ENCODE measurements around the gene FGF10. TPM values are rescaled to one million over a fixed set of nuclear protein-coding genes. Genes with fewer than 3 reads are reported as not detected.

FGF10 gene
- total RNA-seq, 2 donors from 2014 or later = not detected

DNA sequence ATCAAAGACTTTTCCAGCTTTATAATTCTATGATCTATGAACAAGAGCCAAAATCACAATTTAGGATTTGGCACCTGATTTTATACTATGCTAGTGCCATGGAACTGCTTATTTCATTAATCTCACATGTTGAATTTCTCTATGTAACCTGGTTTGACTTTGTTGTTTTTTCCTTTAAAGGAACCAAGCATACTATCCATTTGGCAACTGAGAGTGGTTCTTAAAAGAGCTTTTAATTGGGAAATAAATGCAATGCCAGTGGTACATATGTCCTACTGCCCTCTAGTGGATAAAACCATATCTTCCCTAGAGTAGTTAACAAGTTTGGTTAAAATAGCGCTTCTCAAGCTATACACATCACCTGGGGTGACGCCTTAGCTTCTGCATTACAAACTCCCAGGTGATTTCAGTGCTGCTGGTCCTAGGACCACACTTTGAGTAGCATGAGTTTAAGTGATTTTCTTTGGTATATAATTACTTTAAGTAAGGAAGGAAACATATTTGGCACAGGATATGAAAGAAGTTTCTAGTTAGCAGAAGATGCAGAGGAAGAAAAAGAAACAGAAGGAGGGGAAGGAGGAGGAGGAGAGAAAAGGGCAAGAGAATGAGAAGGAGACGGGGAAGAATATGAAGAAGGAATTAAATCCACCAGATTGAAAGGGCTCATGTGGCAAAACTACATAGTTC lies 56.8 kb downstream of the FGF10 start:
- H3K27ac Mint-ChIP-seq = no peak overlapping the region
- peaks cover 0 to 2% of the 10 kb centered on the region in 2 donors for H3K9me3 Mint-ChIP-seq
- no peak for DNase-seq
- H3K27me3 Mint-ChIP-seq (ENCODE audit: low read depth) = no peaks in the 10 kb centered on the region
- H3K36me3 Mint-ChIP-seq (ENCODE audit: insufficient read depth in 2 of 2) = no peaks in the 10 kb centered on the region
- no peak overlapping the region for H3K4me3 Mint-ChIP-seq
- no peak for ATAC-seq (replicated peaks in 1 of 2)
- H3K4me1 Mint-ChIP-seq (ENCODE audit: low read depth) = no peaks in the 10 kb centered on the region

DNA sequence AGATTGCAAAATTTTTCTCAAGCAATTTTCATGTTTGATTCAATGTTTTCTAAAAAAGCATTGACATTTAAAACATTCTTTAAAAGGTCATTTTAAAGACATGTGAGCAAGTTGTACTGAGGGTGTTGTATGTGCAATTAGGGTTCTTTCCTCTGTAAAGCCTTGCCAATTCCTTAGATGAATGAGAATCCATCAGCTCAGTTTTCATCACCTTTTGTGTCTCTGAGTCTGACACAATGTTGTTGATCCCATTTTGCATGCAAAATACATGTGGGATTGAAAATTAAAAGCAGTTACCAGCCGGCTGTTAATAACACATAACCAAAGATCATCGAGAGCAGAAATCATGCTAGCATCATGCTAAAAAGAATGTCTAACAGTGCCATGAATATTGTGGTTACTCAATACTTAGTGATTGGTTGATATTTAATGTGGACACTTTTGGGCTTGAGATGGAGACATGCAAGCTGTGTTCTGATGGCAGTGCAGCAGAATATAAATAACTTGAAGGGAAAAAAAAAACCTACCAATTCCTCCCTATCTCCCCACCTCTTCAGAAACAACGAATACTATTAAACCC lies 57.7 kb downstream of the FGF10 start:
- H3K9me3 Mint-ChIP-seq = peaks cover under 1 to 2% of the 10 kb centered on the region in 2 donors
- no peaks in the 10 kb centered on the region for H3K36me3 Mint-ChIP-seq (ENCODE audit: insufficient read depth in 2 of 2)
- DNase-seq (no peak), ATAC-seq (replicated peaks in 1 of 2) (no peak)
- H3K4me3 Mint-ChIP-seq = no peak overlapping the region
- H3K27me3 Mint-ChIP-seq (ENCODE audit: low read depth) = no peaks in the 10 kb centered on the region
- H3K4me1 Mint-ChIP-seq (ENCODE audit: low read depth) = no peaks in the 10 kb centered on the region
- H3K27ac Mint-ChIP-seq = no peak overlapping the region

DNA sequence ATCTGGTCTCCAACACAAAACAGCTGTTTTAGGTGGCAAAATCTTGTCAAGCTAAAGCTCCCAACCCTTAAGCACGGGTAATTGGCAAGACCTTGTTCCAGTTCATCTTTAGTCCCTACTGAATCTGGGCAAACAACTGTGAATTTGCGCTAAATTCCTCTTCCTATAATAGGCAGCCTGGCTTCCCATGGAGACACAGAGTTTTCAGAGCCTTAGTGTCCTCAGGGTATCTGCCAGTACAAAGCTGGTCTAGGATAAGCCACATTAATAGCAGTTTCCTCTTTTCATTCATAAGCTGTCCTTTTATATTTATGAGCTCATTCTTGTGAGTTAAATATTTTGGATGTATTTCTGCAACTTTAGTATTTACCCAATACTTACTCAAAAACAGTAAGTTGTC lies 59.5 kb downstream of the FGF10 start:
- Mint-ChIP-seq H3K4me3 (no peak overlapping the region), H3K4me1 (ENCODE audit: low read depth) (no peaks in the 10 kb centered on the region), H3K27ac (no peak overlapping the region), H3K27me3 (ENCODE audit: low read depth) (no peaks in the 10 kb centered on the region), H3K36me3 (ENCODE audit: insufficient read depth in 2 of 2) (no peaks in the 10 kb centered on the region), H3K9me3 (peaks cover 1 to 2% of the 10 kb centered on the region in 2 donors)
- ATAC-seq (replicated peaks in 1 of 2) (no peak), DNase-seq (no peak)

DNA sequence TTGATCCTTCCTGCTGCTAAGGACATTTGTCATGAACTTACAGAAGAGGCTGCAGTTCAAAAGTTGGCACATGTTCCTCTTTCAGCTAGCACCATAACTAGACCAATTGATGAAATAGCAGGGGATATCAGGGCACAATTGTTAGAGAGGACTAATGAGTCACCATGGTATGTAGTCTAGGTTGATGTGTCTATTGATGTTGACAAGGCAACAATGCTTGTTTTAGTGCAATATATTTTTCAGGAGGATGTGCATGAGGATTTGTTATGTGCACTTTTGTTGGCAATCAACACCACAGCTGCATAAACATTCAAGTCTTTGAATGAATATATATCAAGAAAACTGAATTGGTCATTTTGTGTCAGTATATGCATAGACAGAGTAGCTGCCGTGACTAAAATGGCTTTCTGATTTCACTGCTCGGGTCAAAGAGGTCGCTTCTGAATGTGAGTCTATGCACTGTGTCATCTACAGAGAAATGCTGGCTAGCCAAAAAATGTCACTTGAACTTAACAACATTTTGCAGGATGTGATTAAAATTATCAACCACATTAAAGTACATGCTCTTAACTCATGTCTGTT lies 68.0 kb downstream of the FGF10 start:
- ATAC-seq (replicated peaks in 1 of 2) (no peak), DNase-seq (no peak)
- Mint-ChIP-seq H3K27ac (no peak overlapping the region), H3K36me3 (ENCODE audit: insufficient read depth in 2 of 2) (no peaks in the 10 kb centered on the region), H3K4me3 (no peak overlapping the region), H3K27me3 (ENCODE audit: low read depth) (no peaks in the 10 kb centered on the region), H3K9me3 (peaks cover 0 to 2% of the 10 kb centered on the region in 2 donors), H3K4me1 (ENCODE audit: low read depth) (no peaks in the 10 kb centered on the region)

DNA sequence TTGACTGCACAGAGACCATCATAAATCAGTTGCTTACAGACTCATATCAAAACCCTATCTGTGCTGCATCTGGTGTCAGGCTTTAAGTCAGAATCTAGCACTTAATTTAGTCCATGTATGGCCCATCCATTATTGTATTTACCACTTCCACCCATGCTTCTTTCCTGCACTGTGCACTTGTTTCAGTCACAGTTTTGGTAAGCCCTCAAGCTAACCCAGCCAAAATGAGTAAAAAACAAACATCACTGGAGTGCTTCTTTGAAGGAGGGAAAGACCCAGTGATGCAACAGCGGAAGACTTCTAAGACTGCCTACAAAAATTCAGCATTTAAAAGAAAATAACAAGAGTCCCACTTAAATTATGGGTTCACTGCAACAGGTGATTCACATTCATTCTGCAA lies 69.0 kb downstream of the FGF10 start:
- H3K27me3 Mint-ChIP-seq (ENCODE audit: low read depth) = no peaks in the 10 kb centered on the region
- no peak for DNase-seq
- no peak for ATAC-seq (replicated peaks in 1 of 2)

GRCh38 chr5:44318883-44319282 lies 70.3 kb downstream of the FGF10 start:
- Mint-ChIP-seq H3K27ac (no peak overlapping the region), H3K27me3 (ENCODE audit: low read depth) (no peaks in the 10 kb centered on the region), H3K36me3 (ENCODE audit: insufficient read depth in 2 of 2) (no peaks in the 10 kb centered on the region)

More for the DNA sequence above, 69.0 kb downstream of the FGF10 start:
- no peak overlapping the region for H3K4me3 Mint-ChIP-seq
- H3K9me3 Mint-ChIP-seq = peaks cover 0 to 2% of the 10 kb centered on the region in 2 donors
- H3K36me3 Mint-ChIP-seq (ENCODE audit: insufficient read depth in 2 of 2) = no peaks in the 10 kb centered on the region
- H3K4me1 Mint-ChIP-seq (ENCODE audit: low read depth) = no peaks in the 10 kb centered on the region
- no peak overlapping the region for H3K27ac Mint-ChIP-seq

DNA sequence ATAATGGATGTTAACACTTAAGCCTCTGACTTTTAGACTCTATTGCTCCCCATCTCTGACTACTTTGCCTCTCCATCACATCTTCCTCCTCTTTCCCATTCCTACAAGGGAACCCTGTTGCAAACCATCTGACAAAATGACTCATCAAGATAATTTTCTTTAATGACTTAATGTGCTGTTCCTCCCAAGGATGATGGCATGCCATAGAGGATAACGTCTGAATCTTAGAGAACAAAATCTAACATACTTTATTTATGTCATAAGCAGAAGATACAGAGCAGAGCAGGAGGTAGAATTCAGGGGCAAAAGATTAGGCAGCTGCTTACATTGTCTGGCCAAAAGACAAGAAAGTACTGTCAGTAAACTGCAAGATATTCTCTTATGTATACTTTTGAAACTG lies 76.8 kb downstream of the FGF10 start:
- Mint-ChIP-seq H3K36me3 (ENCODE audit: insufficient read depth in 2 of 2) (no peaks in the 10 kb centered on the region), H3K4me3 (no peak overlapping the region), H3K4me1 (ENCODE audit: low read depth) (no peaks in the 10 kb centered on the region), H3K9me3 (peaks cover 0 to 2% of the 10 kb centered on the region in 2 donors), H3K27me3 (ENCODE audit: low read depth) (no peaks in the 10 kb centered on the region), H3K27ac (no peak overlapping the region)
- DNase-seq (no peak), ATAC-seq (replicated peaks in 1 of 2) (no peak)

More at GRCh38 chr5:44318883-44319282, 70.3 kb downstream of the FGF10 start:
- Mint-ChIP-seq H3K4me3 (no peak overlapping the region), H3K9me3 (peaks cover 0 to 2% of the 10 kb centered on the region in 2 donors), H3K4me1 (ENCODE audit: low read depth) (no peaks in the 10 kb centered on the region)
- DNase-seq (no peak), ATAC-seq (replicated peaks in 1 of 2) (no peak)

DNA sequence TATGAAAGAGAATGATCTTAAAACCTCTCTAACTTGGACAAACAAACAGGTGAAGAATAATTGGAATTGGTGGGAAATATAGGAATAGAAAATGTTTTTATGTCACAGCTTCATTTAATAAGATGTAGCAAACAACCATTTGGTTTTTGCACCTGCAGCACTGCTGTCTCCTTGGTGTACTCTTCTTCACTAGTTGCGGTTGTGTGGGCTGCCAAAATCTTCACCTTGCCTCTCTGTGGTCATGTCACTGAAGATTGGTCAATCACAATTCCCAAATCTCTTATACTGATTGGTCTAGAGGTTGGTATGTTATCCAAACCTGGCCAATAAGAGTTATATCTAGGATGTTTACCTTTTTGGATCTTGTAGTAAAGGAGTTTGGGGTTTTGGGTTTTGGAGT lies 88.7 kb downstream of the FGF10 start:
- H3K9me3 Mint-ChIP-seq = peaks cover 4 to 5% of the 10 kb centered on the region in 2 donors
- no peak for ATAC-seq (replicated peaks in 1 of 2)
- H3K4me3 Mint-ChIP-seq = no peak overlapping the region
- no peaks in the 10 kb centered on the region for H3K36me3 Mint-ChIP-seq (ENCODE audit: insufficient read depth in 2 of 2)
- no peaks in the 10 kb centered on the region for H3K4me1 Mint-ChIP-seq (ENCODE audit: low read depth)
- H3K27ac Mint-ChIP-seq = no peak overlapping the region
- DNase-seq = no peak
- no peaks in the 10 kb centered on the region for H3K27me3 Mint-ChIP-seq (ENCODE audit: low read depth)

GRCh38 chr5:44299394-44299793 lies 89.8 kb downstream of the FGF10 start:
- Mint-ChIP-seq H3K4me1 (ENCODE audit: low read depth) (no peaks in the 10 kb centered on the region), H3K36me3 (ENCODE audit: insufficient read depth in 2 of 2) (no peaks in the 10 kb centered on the region), H3K27me3 (ENCODE audit: low read depth) (no peaks in the 10 kb centered on the region), H3K27ac (no peak overlapping the region), H3K4me3 (no peak overlapping the region), H3K9me3 (peaks cover 2 to 4% of the 10 kb centered on the region in 2 donors)
- ATAC-seq (replicated peaks in 1 of 2) = no peak
- no peak for DNase-seq

- Mint-ChIP-seq H3K4me3 (no peak overlapping the region), H3K27me3 (ENCODE audit: low read depth) (no peaks in the 10 kb centered on the region), H3K27ac (no peak overlapping the region), H3K36me3 (ENCODE audit: insufficient read depth in 2 of 2) (no peaks in the 10 kb centered on the region), H3K9me3 (peaks cover 4 to 7% of the 10 kb centered on the region in 2 donors), H3K4me1 (ENCODE audit: low read depth) (no peaks in the 10 kb centered on the region)
- ATAC-seq (replicated peaks in 1 of 2) (no peak), DNase-seq (no peak)
These were observed 94.7 kb downstream of the FGF10 start for GRCh38 chr5:44294516-44294915.

DNA sequence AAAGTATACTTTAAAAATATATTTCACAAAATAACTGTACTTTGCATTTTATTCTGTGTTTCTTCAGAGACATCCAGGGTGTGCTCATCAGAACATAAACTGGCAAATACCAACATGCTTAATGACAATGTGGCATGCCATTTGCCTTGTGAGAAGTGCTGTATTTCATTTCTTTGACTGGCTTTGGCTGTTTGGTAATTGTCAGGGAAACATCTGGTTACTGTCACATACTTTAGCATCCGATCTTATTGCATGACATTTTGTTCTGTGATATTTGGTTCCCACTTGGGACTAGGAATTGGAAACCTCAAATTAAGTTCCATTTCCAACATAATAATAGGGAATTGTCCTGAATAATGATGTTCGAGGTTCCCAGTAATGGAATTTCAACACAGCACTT lies 96.5 kb downstream of the FGF10 start:
- no peak overlapping the region for H3K27ac Mint-ChIP-seq
- no peak overlapping the region for H3K4me3 Mint-ChIP-seq
- DNase-seq (no peak), ATAC-seq (replicated peaks in 1 of 2) (no peak)
- H3K4me1 Mint-ChIP-seq (ENCODE audit: low read depth) = no peaks in the 10 kb centered on the region
- H3K9me3 Mint-ChIP-seq = peaks cover 4 to 14% of the 10 kb centered on the region in 2 donors
- no peaks in the 10 kb centered on the region for H3K36me3 Mint-ChIP-seq (ENCODE audit: insufficient read depth in 2 of 2)
- H3K27me3 Mint-ChIP-seq (ENCODE audit: low read depth) = no peaks in the 10 kb centered on the region

GRCh38 chr5:44278469-44278868 lies 110.8 kb downstream of the FGF10 start:
- Mint-ChIP-seq H3K4me1 (ENCODE audit: low read depth) (no peaks in the 10 kb centered on the region), H3K36me3 (ENCODE audit: insufficient read depth in 2 of 2) (no peaks in the 10 kb centered on the region), H3K9me3 (peaks cover 0 to 3% of the 10 kb centered on the region in 2 donors), H3K27me3 (ENCODE audit: low read depth) (no peaks in the 10 kb centered on the region), H3K27ac (no peak overlapping the region), H3K4me3 (no peak overlapping the region)
- ATAC-seq (replicated peaks in 1 of 2) = no peak
- no peak for DNase-seq

DNA sequence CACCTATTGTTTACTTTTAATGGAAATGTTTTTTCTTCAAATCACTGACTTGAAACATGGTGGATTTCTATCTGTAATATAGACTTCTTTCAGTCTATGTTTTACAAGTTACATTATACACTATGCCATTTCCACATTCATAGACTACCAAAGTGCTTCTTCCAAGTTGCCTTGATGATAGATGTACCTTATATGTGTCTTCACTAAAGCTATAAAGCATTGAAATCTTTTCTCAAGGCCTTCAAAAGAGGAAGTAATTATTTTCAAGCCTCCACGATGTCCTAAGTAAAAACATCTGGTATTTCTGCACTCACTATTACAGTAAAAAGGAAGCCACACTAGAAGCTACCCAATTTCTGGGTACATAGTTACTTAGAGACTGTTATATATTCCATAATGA lies 113.3 kb downstream of the FGF10 start:
- Mint-ChIP-seq H3K4me1 (ENCODE audit: low read depth) (no peaks in the 10 kb centered on the region), H3K36me3 (ENCODE audit: insufficient read depth in 2 of 2) (no peaks in the 10 kb centered on the region), H3K9me3 (peaks cover 2 to 4% of the 10 kb centered on the region in 2 donors), H3K27ac (no peak overlapping the region), H3K27me3 (ENCODE audit: low read depth) (no peaks in the 10 kb centered on the region), H3K4me3 (no peak overlapping the region)
- DNase-seq = no peak
- no peak for ATAC-seq (replicated peaks in 1 of 2)

Data from activated T-cell treated with anti-CD3 and anti-CD28 coated beads, Interleukin-2, amount 50 U/mL, for 72 hours (primary cell).